ENCODE measurements around the gene SP7. TPM values are rescaled to one million over a fixed set of nuclear protein-coding genes. Genes with fewer than 3 reads are reported as not detected.

SP7 gene
- total and polyA plus RNA-seq, 9 of the 15 experiments (the other 6 are each of a cell fraction or from before 2014, with no cell fraction given): 0.04 TPM; not detected in 8

GRCh38 chr12:53381731-53382630, 45.8 kb upstream of the SP7 start (continued):
- no peak for TF ChIP-seq GTF3C2 (IDR thresholded peaks at IDR 0.05; ENCODE audit: borderline replicate concordance, extremely low read depth, insufficient read length)
- no peak for TF ChIP-seq KDM5B (IDR thresholded peaks at IDR 0.05; ENCODE audit: insufficient replicate concordance, low read depth, low read length)
- peak; percentile 46; the same call in 1 of the 2 replicates for TF ChIP-seq ATF7 (IDR thresholded peaks at IDR 0.05)
- no peak for TF ChIP-seq NCOA4 (IDR thresholded peaks at IDR 0.05; ENCODE audit: partially characterized antibody)
- TF ChIP-seq MYBL2 (IDR thresholded peaks at IDR 0.05; ENCODE audit: low read depth): no peak
- TF ChIP-seq MYBL2 (CRISPR knock-in tag; IDR thresholded peaks at IDR 0.05; ENCODE audit: borderline replicate concordance): no peak
- TF ChIP-seq ATF3 (IDR thresholded peaks at IDR 0.05): peak; percentile 2; the same call in 1 of the 2 replicates
- no peak for TF ChIP-seq ATF3 (CRISPR knock-in tag; conservative IDR thresholded peaks at IDR 0.05)
- peak; percentile 72 for TF ChIP-seq CTCFL (IDR thresholded peaks at IDR 0.05; ENCODE audit: borderline replicate concordance, insufficient read depth, low read depth, low read length, poor library complexity, severe bottlenecking)
- TF ChIP-seq DLX4 (CRISPR knock-in tag; IDR thresholded peaks at IDR 0.05): no peak
- no peak for TF ChIP-seq SIX5 (IDR thresholded peaks at IDR 0.05; ENCODE audit: borderline replicate concordance in 1 of 2, insufficient read depth in 1 of 2, low read depth in 1 of 2, low read length in 2 of 2)
- TF ChIP-seq, protein P1, sequence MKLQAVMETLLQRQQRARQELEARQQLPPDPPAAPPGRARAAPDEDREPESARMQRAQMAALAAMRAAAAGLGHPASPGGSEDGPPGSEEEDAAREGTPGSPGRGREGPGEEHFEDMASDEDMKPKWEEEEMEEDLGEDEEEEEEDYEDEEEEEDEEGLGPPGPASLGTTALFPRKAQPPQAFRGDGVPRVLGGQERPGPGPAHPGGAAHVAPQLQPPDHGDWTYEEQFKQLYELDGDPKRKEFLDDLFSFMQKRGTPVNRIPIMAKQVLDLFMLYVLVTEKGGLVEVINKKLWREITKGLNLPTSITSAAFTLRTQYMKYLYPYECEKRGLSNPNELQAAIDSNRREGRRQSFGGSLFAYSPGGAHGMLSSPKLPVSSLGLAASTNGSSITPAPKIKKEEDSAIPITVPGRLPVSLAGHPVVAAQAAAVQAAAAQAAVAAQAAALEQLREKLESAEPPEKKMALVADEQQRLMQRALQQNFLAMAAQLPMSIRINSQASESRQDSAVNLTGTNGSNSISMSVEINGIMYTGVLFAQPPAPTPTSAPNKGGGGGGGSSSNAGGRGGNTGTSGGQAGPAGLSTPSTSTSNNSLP (IDR thresholded peaks at IDR 0.05; ENCODE audit: borderline replicate concordance, low read depth, low read length): no peak
- TF ChIP-seq, protein P2, sequence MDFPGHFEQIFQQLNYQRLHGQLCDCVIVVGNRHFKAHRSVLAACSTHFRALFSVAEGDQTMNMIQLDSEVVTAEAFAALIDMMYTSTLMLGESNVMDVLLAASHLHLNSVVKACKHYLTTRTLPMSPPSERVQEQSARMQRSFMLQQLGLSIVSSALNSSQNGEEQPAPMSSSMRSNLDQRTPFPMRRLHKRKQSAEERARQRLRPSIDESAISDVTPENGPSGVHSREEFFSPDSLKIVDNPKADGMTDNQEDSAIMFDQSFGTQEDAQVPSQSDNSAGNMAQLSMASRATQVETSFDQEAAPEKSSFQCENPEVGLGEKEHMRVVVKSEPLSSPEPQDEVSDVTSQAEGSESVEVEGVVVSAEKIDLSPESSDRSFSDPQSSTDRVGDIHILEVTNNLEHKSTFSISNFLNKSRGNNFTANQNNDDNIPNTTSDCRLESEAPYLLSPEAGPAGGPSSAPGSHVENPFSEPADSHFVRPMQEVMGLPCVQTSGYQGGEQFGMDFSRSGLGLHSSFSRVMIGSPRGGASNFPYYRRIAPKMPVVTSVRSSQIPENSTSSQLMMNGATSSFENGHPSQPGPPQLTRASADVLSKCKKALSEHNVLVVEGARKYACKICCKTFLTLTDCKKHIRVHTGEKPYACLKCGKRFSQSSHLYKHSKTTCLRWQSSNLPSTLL (IDR thresholded peaks at IDR 0.05): no peak
- TF ChIP-seq KLF6 (CRISPR knock-in tag; IDR thresholded peaks at IDR 0.05; ENCODE audit: borderline replicate concordance): no peak

Data from K562 (cell line).